GM12892 (cell line): ENCODE data around the gene LZTS2.

Source experiments
- POLR2A ChIP-seq: IDR thresholded peaks from 2 replicates; pipeline ENCODE4 v1.6.1; 2011; ENCODE audit warnings: low read depth, low read length, control low read depth
- POLR2AphosphoS5 ChIP-seq: IDR thresholded peaks from 2 replicates; pipeline ENCODE4 v1.6.1; 2011; ENCODE audit warnings: low read depth, low read length, control low read depth

GRCh38 chr10:100972115-100972903, 27.3 kb upstream of the LZTS2 start:
- TF ChIP-seq POLR2A = no peak
- TF ChIP-seq POLR2AphosphoS5 = no peak
